GM18867 (cell line): ENCODE results near the gene TGDS.
"Not testable (repeated sequence)": the region's sequence is repeated elsewhere in the genome, so short reads cannot be mapped to it uniquely, and the experiment has no call there.

Experiments used
- ATAC-seq: cut with Tn5 transposase; IDR thresholded peaks from one replicate; pipeline ENCODE4 v1.9.1; 2021; ENCODE audit warnings: mild to moderate bottlenecking, moderate library complexity; ENCODE audit not compliant: unreplicated experiment

Gene TGDS

DNA sequence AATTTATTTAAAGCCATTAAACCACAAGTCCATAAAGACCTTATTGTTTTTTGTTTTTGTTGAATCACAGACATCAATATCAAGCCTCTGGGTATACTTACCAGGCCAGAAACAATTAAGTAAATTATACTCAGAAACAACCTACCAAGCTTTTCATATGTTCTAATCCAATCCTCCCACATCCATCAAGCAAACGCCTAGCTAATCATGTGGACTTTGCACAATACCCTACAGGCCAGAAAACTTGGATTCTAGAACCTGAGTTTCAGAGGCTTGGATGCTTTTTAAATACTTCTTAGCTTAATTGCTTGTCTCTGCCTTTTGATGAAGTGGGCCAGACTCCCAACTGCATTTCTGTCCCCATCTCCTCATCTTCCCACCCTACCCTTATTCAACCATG is 39.9 kb downstream of the TGDS start:
- no peak for ATAC-seq

DNA sequence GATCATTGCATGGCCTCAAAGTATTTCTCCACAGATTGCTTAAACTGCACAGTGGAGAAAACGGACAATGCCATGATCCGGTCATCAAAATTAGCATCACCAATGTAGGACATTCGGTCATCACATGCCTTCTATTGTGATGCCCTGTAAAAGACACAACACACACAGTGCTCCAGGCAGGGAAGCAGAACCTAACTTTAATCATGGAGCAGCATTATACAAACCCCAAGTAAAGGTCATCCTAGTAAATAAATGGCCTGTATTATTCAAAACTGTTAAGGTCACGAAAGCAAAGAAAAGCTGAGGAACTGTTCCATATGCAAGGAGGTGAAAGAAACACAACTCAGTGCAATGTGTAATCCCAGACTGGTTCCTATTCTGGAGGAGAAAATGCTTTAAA is 42.2 kb downstream of the TGDS start:
- ATAC-seq: no peak

GRCh38 chr13:94552095-94552494 is 43.9 kb downstream of the TGDS start:
- no peak for ATAC-seq

- peak; percentile 11 for ATAC-seq
Observed at GRCh38 chr13:94550062-94550738, 45.8 kb downstream of the TGDS start.

DNA sequence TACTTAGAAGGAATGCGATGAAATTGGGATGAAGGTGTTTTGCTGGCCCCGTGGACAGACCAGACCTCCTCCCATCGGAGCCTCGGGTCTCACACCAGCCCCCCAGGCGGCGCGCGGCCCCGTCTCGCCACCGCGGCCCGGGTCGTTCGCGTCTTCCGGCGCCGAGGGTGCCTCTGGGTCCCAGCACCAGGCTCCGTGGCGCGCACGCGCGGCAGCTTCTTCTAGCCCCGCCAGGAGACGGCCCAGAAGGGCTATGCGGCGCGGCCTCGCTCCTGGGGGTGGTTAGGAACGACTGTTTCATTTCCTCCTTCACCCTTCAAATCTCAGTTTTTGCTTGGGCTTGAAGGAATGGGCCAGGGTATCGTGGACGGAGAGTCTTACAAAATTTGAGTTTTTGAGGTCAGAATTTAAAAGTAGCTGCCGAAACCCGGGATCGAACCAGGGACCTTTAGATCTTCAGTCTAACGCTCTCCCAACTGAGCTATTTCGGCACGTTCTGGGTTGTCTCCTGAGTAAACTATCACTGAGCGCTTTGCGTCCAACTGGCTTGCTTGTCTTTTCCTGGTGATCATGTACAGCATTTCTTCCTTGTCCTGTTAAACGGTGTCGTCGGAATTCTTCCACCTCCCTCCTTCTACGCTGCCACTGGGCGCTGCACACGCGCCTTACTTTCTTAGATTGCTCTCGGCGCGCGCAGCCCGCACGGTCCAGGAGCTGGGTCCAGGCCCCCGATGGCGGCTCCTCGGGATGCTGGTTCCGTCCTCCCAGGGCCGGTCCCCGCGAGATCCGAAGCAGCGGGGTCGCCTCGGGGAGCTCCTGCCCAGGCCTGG is 46.5 kb downstream of the TGDS start:
- peak; percentile 89 for ATAC-seq

- ATAC-seq: peak; percentile 66
Observed at GRCh38 chr13:94548821-94549231, 47.1 kb downstream of the TGDS start.

DNA sequence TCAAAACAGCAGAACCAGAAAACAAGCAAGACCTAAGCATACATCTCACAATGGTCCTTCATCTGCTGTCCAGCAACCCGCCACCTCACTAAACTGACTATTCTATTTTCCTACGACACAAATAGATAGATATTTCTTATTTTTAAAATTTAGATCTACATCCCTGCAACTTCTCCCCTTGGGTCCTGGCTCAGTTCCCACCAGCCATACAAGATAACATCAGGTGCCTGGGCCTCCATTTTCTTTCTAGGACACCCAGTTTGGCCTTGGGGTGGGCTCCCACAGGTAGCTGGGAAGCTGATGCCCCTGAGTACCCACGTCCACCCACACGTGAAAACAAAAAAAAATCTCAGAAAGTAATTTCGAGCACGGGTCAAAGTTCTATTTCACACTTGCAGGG is 47.6 kb downstream of the TGDS start:
- no peak for ATAC-seq

- no peak for ATAC-seq
Observed at GRCh38 chr13:94546061-94546839, 49.7 kb downstream of the TGDS start.

- ATAC-seq: no peak
Observed at GRCh38 chr13:94544922-94545321, 51.0 kb downstream of the TGDS start.

GRCh38 chr13:94542917-94543316 is 53.0 kb downstream of the TGDS start:
- ATAC-seq: no peak

DNA sequence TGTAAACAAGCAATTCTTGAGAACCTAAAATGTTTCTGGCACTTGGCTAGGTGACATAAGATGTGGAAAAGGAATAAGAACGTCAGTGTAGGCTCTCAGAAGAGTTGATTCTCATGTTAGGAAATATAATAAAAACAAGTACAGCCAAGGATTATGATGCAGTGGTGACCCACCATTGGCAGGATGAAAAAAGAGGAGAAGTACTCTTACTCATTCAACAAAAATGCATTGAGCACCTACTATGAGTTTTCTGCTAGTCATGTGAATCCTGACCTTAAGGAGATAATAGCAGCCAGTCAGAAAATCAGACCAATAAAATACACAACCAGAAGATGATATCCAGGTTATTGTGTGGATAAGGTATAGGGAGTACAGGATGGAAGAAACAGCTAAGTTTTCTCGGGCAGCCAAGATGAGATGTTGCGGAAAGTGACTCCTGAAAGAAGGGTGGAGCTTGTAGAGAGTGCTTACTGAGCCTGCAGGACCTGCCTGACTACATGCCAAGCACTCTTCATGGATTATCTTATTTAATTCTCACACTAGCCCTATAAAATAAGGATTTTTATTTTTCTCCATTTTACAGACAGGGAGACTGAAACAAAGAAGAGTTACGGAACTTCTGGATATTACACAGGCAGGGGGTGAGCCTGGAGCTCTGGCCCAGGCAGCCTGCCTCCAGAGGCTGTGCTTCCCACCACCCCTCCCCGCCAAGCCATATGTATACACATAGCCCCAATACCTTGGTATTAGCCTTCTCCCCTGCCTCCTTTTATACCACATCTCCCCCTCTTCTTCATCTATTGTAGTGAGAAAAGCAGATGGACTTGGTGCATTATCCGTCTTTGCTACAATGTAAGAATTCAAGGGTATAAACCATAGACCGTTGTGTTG is 58.0 kb downstream of the TGDS start:
- no peak for ATAC-seq

GRCh38 chr13:94535775-94536174 is 60.2 kb downstream of the TGDS start:
- ATAC-seq: no peak

DNA sequence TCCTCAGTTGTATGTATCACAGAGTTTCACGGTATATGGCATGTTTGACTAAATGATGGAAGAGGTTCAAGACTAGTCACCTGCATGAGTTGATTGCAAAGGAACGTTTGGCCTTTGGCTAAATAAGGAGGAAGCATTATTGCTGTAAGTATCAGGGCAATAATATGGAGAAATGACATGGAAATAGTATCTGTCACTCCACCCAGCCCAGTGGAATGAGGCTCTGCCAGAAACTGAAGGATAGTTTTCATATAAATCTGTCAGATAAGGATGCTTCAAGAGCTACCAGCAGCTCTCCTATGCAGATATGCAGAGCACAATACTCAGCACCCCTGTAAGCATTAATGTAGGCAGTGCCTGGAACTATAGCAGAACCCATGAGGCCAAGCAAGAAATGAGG is 60.7 kb downstream of the TGDS start:
- ATAC-seq: no peak

GRCh38 chr13:94534166-94534565 is 61.8 kb downstream of the TGDS start:
- ATAC-seq: no peak

DNA sequence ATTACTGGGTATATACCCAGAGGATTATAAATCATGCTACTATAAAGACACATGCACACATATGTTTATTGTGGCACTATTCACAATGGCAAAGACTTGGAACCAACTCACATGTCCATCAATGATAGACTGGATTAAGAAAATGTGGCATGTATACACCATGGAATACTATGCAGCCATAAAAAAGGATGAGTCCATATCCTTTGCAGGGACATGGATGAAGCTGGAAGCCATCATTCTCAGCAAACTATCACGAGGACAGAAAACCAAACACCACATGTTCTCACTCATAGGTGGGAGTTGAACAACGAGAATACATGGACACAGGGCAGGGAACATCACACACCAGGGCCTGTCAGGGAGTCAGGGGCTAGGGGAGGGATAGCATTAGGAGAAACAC is 63.7 kb downstream of the TGDS start:
- ATAC-seq: not testable (repeated sequence)

DNA sequence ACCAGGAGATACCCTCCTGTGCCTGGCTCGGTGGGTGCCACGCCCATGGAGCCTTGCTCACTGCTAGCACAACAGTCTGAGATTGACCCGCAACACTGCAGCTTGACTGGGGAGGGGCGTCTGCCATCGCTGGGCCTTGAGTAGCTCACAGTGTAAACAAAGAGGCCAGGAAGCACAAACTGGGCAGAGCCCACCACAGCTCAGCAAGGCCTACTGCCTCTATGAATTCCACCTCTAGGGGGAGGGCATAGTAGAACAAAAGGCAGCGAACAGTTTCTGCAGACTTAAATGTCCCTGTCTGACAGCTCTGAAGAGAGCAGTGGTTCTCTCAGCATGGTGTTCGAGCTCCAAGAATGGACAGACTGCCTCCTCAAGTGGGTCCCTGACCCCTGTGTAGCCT is 69.0 kb downstream of the TGDS start:
- ATAC-seq: not testable (repeated sequence)

GRCh38 chr13:94525781-94526180 is 70.2 kb downstream of the TGDS start:
- ATAC-seq: no peak

DNA sequence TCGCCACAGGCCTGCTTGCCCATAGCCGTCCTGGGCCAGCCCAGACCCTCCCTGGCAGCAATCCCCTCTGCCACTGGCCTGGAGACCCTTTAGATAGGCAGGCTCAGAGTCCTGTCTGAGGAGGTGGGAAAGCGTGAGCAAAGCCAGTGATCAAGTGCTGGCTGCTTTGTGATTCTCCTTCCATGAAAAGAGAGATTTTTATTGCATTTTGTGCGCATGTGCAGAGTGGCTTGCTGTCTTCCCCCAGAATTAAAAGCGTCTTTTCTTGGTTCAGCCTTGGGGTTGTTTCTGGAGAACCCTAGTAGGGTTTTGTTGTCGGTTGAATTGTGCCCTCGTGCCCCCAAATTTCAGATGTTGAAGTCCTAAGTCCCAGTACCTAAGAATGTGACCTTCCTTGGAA is 71.5 kb downstream of the TGDS start:
- no peak for ATAC-seq
